PC-3 (cell line): Measurements from ENCODE around the gene FCN3. TPM values are rescaled to one million over a fixed set of nuclear protein-coding genes. Genes with fewer than 3 reads are reported as not detected.

ENCODE experiments used
- ATAC-seq: fragments of 200-7000 bp; cut with Tn5 transposase; 2 replicates; pipeline ENCODE4 v1.9.1; 2020; ENCODE audit warnings: mild to moderate bottlenecking, moderate library complexity
- Bru-seq: library from RNA; stranded (reverse); fragments of 400-500 nt; gene quantifications from one replicate; lab custom pipeline; 2021; lab: Mats Ljungman, UMichigan
- BruChase-seq, 2 experiments: library from RNA; stranded (reverse); fragments of 400-500 nt; gene quantifications; one replicate each; lab custom pipeline; 2021; lab: Mats Ljungman, UMichigan
- BruUV-seq: library from RNA; stranded (reverse); fragments of 400-500 nt; replicated peaks from 2 replicates; lab custom pipeline; 2021; lab: Mats Ljungman, UMichigan
- CTCF ChIA-PET: fragments of 300-600 bp; sonication (Branson Sonifier 250); formaldehyde crosslinking; loops from one replicate; lab custom pipeline; 2022; ENCODE audit warnings: antibody characterized with exemption; lab: Charles Lee
- POLR2A ChIA-PET: fragments of 300-600 bp; sonication (Branson Sonifier 250); formaldehyde crosslinking; loops from one replicate; lab custom pipeline; 2022; ENCODE audit warnings: antibody characterized with exemption; ENCODE audit not compliant: unreplicated experiment; lab: Charles Lee
- DNase-seq: peaks from one replicate; pipeline ENCODE4 v3.0.0-alpha.2; 2015
- H2AFZ ChIP-seq: fragments of 300-600 bp; sonication (generic); 2 replicates; pipeline ENCODE4 v1.6.0; 2016; ENCODE audit warnings: antibody characterized with exemption, low read length
- H3F3A ChIP-seq: fragments of 300-600 bp; sonication (generic); one replicate; pipeline ENCODE4 v1.6.0; 2017; ENCODE audit warnings: antibody characterized with exemption, low read length, control low read depth, mild to moderate bottlenecking; ENCODE audit not compliant: unreplicated experiment
- H3K27ac ChIP-seq: fragments of 300-600 bp; sonication (generic); 2 replicates; pipeline ENCODE4 v1.5.1; 2016; ENCODE audit warnings: mild to moderate bottlenecking, low read length
- H3K27me3 ChIP-seq: fragments of 300-600 bp; sonication (generic); 2 replicates; pipeline ENCODE4 v1.6.1; 2016; ENCODE audit warnings: low read length, mixed read lengths
- H3K36me3 ChIP-seq: fragments of 300-600 bp; sonication (generic); 2 replicates; pipeline ENCODE4 v1.6.1; 2016; ENCODE audit warnings: low read depth, mixed run types, low read length, mixed read lengths
- H3K4me1 ChIP-seq: fragments of 300-600 bp; sonication (generic); 2 replicates; pipeline ENCODE4 v1.5.1; 2016; ENCODE audit warnings: low read length; ENCODE audit not compliant: insufficient read depth
- H3K4me2 ChIP-seq: fragments of 300-600 bp; sonication (generic); 2 replicates; pipeline ENCODE4 v1.6.0; 2016; ENCODE audit warnings: low read length
- H3K4me3 ChIP-seq: fragments of 300-600 bp; sonication (generic); 2 replicates; pipeline ENCODE4 v1.5.1; 2016; ENCODE audit warnings: mild to moderate bottlenecking, low read length, mixed read lengths
- H3K79me2 ChIP-seq: fragments of 300-600 bp; sonication (generic); 2 replicates; pipeline ENCODE4 v1.6.1; 2017; ENCODE audit warnings: low read length, mixed read lengths
- H3K9ac ChIP-seq: fragments of 300-600 bp; sonication (generic); 2 replicates; pipeline ENCODE4 v1.6.0; 2016; ENCODE audit warnings: mild to moderate bottlenecking, low read length
- H3K9me2 ChIP-seq: fragments of 300-600 bp; sonication (generic); replicated peaks from 2 replicates; pipeline ENCODE4 v1.6.1; 2016; ENCODE audit warnings: mixed run types, low read length, mixed read lengths
- H3K9me3 ChIP-seq: fragments of 300-600 bp; sonication (generic); 2 replicates; pipeline ENCODE4 v1.6.1; 2016; ENCODE audit warnings: low read length, mixed read lengths
- H4K20me1 ChIP-seq: fragments of 300-600 bp; sonication (generic); 2 replicates; pipeline ENCODE4 v1.6.1; 2016; ENCODE audit warnings: low read length, mixed read lengths
- CTCF ChIP-seq: fragments of 300-600 bp; sonication (generic); conservative IDR thresholded peaks from 2 replicates; pipeline ENCODE4 v1.5.1; 2017; ENCODE audit warnings: antibody characterized with exemption, low read depth, mild to moderate bottlenecking, low read length
- EZH2 ChIP-seq: fragments of 300-600 bp; sonication (generic); IDR thresholded peaks from one replicate; pipeline ENCODE4 v1.6.1; 2017; ENCODE audit warnings: antibody characterized with exemption, mild to moderate bottlenecking, low read length; ENCODE audit not compliant: unreplicated experiment
- EZH2phosphoT487 ChIP-seq: fragments of 300-600 bp; sonication (generic); IDR thresholded peaks from 2 replicates; pipeline ENCODE4 v1.6.1; 2018; ENCODE audit warnings: mild to moderate bottlenecking, antibody characterized with exemption, low read length, borderline replicate concordance
- intact Hi-C: fragments of 100-400 bp; cut with micrococcal nuclease; formaldehyde crosslinking; loops from 2 replicates; pipeline ENCODE4 v1.9.0; 2023
- long read RNA-seq: library from polyadenylated mRNA; unstranded; transcript quantifications from one replicate; pipeline ENCODE4 v2.0.0, GENCODE V29; 2021; ENCODE audit not compliant: unreplicated experiment
- total RNA-seq: library from RNA; depleted of rRNA; stranded (reverse); fragments of >200 nt; gene quantifications from 2 replicates; pipeline ENCODE4 v1.2.3, GENCODE V29; 2014; rRNA removed

Gene FCN3
- not detected in 2 replicates for total RNA-seq
- not detected for Bru-seq, nascent RNA
- percentile 14 among the genes with signal in this experiment for BruChase-seq, experiment 1, labeled RNA remaining after a 6-hour chase
- not detected for BruChase-seq, experiment 2, labeled RNA remaining after a 2-hour chase
- long read RNA-seq: 0 reads

GRCh38 chr1:27374362-27375086 lies at the start of gene FCN3:
Gene FCN3 (minus strand): TSS chr1:27374824. CDS start chr1:27374818, 6 bp downstream.
- H3K9ac ChIP-seq: no peak within 1 kb of the TSS
- H3K9me3 ChIP-seq: no peaks in the 10 kb centered on the region
- ATAC-seq (no peak), DNase-seq (no peak)
- no peaks in the 10 kb centered on the region for H3K36me3 ChIP-seq
- no peak within 1 kb of the TSS for H3K4me2 ChIP-seq
- POLR2A ChIA-PET: no interaction called here
- no peak within 1 kb of the TSS for H3K27ac ChIP-seq
- CTCF ChIA-PET: no interaction called here
- intact Hi-C loops: no loop called here
- BruUV-seq: no TSS peak
- TF ChIP-seq EZH2phosphoT487: no peak
- TF ChIP-seq CTCF: no peak
- no peak for TF ChIP-seq EZH2
- H3K27me3 ChIP-seq: no peaks in the 10 kb centered on the region
- no peaks in the 10 kb centered on the region for H4K20me1 ChIP-seq
- H3F3A ChIP-seq: no peaks in the 10 kb centered on the region
- H3K9me2 ChIP-seq: no peaks in the 10 kb centered on the region
- no peak within 1 kb of the TSS for H2AFZ ChIP-seq
- no peak within 1 kb of the TSS for H3K4me3 ChIP-seq
- no peaks in the 10 kb centered on the region for H3K79me2 ChIP-seq
- H3K4me1 ChIP-seq: no peaks in the 10 kb centered on the region

- ATAC-seq (no peak), DNase-seq (no peak)
- no peak overlapping the region for H3K4me2 ChIP-seq
- H3K4me1 ChIP-seq: peaks cover 9% of the 10 kb centered on the region
- H3K27ac ChIP-seq: no peak overlapping the region
- ChIA-PET CTCF (no interaction called here), POLR2A (no interaction called here)
- no peak overlapping the region for H3K9ac ChIP-seq
- H3K79me2 ChIP-seq: peaks cover 30% of the 10 kb centered on the region
- intact Hi-C loops: no loop called here
- no TSS peak for BruUV-seq
- H3K27me3 ChIP-seq: no peaks in the 10 kb centered on the region
- H3K9me2 ChIP-seq: no peaks in the 10 kb centered on the region
- TF ChIP-seq EZH2phosphoT487 (no peak), EZH2 (no peak), CTCF (no peak)
- no peaks in the 10 kb centered on the region for H3K9me3 ChIP-seq
- H3F3A ChIP-seq: peaks cover 7% of the 10 kb centered on the region
- H3K36me3 ChIP-seq: peaks cover 24% of the 10 kb centered on the region
- no peak overlapping the region for H2AFZ ChIP-seq
- no peaks in the 10 kb centered on the region for H4K20me1 ChIP-seq
- no peak overlapping the region for H3K4me3 ChIP-seq
These were observed 49.1 kb upstream of the FCN3 start for GRCh38 chr1:27423709-27424108.
